ENCODE results near the gene LRRC27.

DNA sequence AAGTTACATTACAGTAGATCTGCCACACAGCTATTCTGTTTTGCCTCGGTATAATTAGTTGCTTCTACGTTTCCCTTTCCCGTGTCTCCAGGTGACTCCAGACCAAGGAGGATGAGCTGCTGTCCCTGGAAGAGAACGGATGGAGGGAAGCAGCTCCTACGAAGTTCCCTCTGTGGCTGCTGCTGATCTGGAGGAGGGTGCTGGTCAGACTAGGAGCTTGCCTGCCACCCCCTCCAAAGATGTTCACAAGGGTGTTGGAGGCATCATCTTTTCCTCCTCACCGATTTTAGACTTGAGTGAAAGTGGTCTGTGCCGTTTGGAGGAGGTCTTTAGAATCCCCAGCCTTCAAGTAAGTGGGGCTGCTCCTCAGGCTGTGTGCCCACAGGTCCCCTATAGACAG is 1.4 kb downstream of the LRRC27 start:
- TF ChIP-seq, protein P1, sequence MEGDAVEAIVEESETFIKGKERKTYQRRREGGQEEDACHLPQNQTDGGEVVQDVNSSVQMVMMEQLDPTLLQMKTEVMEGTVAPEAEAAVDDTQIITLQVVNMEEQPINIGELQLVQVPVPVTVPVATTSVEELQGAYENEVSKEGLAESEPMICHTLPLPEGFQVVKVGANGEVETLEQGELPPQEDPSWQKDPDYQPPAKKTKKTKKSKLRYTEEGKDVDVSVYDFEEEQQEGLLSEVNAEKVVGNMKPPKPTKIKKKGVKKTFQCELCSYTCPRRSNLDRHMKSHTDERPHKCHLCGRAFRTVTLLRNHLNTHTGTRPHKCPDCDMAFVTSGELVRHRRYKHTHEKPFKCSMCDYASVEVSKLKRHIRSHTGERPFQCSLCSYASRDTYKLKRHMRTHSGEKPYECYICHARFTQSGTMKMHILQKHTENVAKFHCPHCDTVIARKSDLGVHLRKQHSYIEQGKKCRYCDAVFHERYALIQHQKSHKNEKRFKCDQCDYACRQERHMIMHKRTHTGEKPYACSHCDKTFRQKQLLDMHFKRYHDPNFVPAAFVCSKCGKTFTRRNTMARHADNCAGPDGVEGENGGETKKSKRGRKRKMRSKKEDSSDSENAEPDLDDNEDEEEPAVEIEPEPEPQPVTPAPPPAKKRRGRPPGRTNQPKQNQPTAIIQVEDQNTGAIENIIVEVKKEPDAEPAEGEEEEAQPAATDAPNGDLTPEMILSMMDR (IDR thresholded peaks at IDR 0.05), result no peak
- TF ChIP-seq POLR2A (IDR thresholded peaks at IDR 0.05) (no peak), POLR2AphosphoS5 (IDR thresholded peaks at IDR 0.05) (no peak)

Measured in breast epithelium (tissue), 3 donors.